ENCODE results near the gene SCYL3.
"Not testable (repeated sequence)": the region's sequence is repeated elsewhere in the genome, so short reads cannot be mapped to it uniquely, and the experiment has no call there.

The SCYL3 gene

DNA sequence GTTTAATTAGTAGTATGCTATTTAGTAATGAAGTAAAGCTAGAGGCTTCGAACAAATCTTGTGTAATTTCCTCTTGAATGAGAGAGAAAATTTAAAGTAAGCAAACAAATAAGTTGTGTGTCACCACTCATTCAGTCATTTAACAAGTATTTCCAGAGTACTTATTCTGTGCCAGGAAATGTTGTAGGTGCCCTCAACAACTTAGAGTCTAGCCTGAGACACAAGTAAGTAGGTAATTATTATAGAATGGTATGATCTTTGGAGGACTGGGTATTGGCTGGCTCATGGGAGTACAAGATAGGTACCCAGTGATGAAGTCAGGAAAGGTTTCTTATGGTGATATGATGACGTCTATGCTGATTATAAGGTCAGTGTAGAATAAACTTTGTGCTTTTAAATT is 81.6 kb downstream of the SCYL3 start:
- DNase-seq (ENCODE audit: low read depth) = no peak

DNA sequence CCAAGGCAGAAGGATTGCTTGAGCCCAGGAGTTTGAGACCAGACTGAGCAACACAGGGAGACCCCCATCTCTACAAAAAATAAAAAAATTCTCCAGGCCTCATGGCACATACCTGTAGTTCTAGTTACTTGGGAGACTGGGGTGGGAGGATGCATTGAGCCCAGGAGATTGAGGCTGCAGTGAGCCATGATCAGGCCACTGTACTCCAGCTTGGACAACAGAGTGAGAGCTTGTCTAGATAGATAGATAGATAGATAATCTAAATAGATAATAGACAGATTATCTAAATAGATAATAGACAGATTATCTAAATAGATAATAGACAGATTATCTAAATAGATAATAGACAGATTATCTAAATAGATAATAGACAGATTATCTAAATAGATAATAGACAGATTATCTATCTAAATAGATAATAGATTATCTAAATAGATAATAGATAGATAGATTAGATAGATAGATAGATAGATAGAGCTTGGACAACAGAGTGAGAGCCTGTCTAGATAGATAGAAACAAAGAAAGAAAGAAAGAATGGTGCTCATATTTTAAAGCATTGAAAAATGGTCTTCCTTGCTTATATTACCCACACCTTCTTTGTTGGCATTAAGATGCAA is 82.2 kb downstream of the SCYL3 start:
- not testable (repeated sequence) for DNase-seq (ENCODE audit: low read depth)

DNA sequence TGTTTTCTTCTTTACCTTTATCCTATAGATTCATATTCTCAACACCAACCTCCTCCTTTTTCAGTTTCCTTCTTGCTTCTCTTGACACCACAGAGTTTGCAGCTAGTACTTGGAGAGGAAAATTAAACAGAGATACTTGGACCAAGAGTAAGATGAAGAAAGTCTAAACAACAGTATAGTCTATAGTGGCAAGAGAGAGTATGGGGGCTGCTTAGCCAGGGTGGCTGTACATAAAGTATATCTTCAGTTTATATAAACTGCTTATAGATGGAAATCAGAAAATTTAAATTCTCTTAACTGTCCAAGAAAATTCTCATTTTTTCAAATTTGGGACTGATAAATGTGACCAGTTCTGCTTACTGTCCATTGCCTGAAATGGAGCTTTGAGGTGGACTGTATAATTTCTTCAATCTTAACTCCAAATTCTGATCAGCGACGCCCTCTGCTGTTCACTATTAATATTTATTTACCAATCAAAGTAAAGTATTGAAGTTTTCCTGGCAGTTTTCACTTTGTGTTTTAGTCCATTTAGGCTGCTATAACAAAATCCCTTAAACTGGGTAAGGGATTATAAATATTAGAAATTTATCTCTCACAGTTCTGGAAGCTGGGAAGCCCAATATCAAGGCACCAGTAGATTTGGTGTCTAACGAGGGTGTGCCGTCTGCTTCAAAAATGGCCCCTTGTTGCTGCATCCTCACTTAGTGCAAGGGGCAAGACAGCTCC is 84.2 kb downstream of the SCYL3 start:
- peak; percentile 60 for DNase-seq (ENCODE audit: low read depth)

DNA sequence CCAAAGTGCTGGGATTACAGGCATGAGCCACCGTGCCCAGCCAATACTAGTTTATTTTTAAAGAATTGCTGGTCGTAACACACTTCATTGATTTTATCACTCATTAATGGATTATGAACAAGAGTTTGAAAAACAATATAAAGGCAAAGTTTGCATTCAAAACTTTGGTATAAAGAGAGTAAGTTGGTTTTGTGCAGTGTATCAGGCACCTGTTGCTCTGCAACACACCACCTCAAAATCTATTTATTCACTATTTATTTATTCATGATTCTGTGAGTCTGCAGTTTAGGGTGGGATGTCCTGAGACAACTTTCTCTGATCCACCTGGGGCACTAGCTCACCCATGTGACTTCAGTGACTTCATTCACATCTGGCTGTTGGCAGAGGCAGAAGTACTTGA is 88.8 kb downstream of the SCYL3 start:
- no peak for DNase-seq (ENCODE audit: low read depth)

DNA sequence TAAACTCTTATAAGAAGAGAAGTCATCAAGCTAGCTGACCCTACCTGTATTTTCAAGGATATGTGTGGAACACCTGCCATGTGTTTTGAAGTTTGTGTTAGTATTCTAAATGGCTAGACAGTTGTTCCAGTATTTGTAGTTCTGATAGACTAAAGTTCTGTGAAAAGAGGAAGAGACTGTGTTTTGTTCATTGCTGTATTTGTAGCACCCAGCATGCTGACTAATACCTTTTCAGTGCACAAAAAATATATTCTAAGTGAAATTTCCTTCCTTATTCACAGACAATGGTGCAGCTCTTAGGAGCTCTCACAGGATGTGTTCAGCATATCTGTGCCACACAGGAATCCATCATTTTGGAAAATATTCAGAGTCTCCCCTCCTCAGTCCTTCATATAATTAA is 90.8 kb downstream of the SCYL3 start:
- no peak for DNase-seq (ENCODE audit: low read depth)
